Activated CD8-positive, alpha-beta memory T cell treated with anti-CD3 and anti-CD28 coated beads, Interleukin-2, amount 50 U/mL, for 4 hours (primary cell): ENCODE data around the gene AP5S1.
A peak's percentile ranks its signal among the peaks of the same experiment; 100 is the strongest.
"Not testable (repeated sequence)": the region's sequence is repeated elsewhere in the genome, so short reads cannot be mapped to it uniquely, and the experiment has no call there.

Source experiments
- DNase-seq: peaks from one replicate; pipeline ENCODE4 v3.0.0-alpha.2; 2020

AP5S1 gene

GRCh38 chr20:3812975-3813847 lies 7.1 kb upstream of the AP5S1 start:
- no peak for DNase-seq

- DNase-seq, result no peak
Measured at GRCh38 chr20:3813848-3814581, 6.3 kb upstream of the AP5S1 start.

- no peak for DNase-seq
Measured at GRCh38 chr20:3814928-3815495, 5.3 kb upstream of the AP5S1 start.

- peak; percentile 50 for DNase-seq
Measured at GRCh38 chr20:3815703-3816315, 4.5 kb upstream of the AP5S1 start.

- DNase-seq, result no peak
Measured at GRCh38 chr20:3818155-3819151, 1.9 kb upstream of the AP5S1 start.

GRCh38 chr20:3819411-3820047 lies 818 bp upstream of the AP5S1 start:
- DNase-seq, result no peak

- no peak for DNase-seq
Measured at GRCh38 chr20:3820901-3821727, 767 bp downstream of the AP5S1 start.

- no peak for DNase-seq
Measured at GRCh38 chr20:3821996-3822395, 1.6 kb downstream of the AP5S1 start.

- no peak for DNase-seq
Measured at GRCh38 chr20:3823881-3824280, 3.5 kb downstream of the AP5S1 start.

- no peak for DNase-seq
Measured at GRCh38 chr20:3825526-3825925, 5.2 kb downstream of the AP5S1 start.

GRCh38 chr20:3826420-3826819 lies 6.1 kb downstream of the AP5S1 start:
- no peak for DNase-seq

- no peak for DNase-seq
Measured at GRCh38 chr20:3828798-3829197, 8.5 kb downstream of the AP5S1 start.

- not testable (repeated sequence) for DNase-seq
Measured at GRCh38 chr20:3829891-3830290, 9.5 kb downstream of the AP5S1 start.

- DNase-seq, result no peak
Measured at GRCh38 chr20:3836132-3836531, 15.8 kb downstream of the AP5S1 start.

GRCh38 chr20:3839328-3839727 lies 19.0 kb downstream of the AP5S1 start:
- no peak for DNase-seq

- DNase-seq, result not testable (repeated sequence)
Measured at GRCh38 chr20:3840201-3840600, 19.9 kb downstream of the AP5S1 start.

- no peak for DNase-seq
Measured at GRCh38 chr20:3842348-3842930, 22.1 kb downstream of the AP5S1 start.

- no peak for DNase-seq
Measured at GRCh38 chr20:3843490-3843889, 23.1 kb downstream of the AP5S1 start.

GRCh38 chr20:3843990-3844619 lies 23.8 kb downstream of the AP5S1 start:
- DNase-seq, result not testable (repeated sequence)

- no peak for DNase-seq
Measured at GRCh38 chr20:3846378-3846739, 26.0 kb downstream of the AP5S1 start.
